ENCODE results near the gene PLA2G2E. TPM values are rescaled to one million over a fixed set of nuclear protein-coding genes. Genes with fewer than 3 reads are reported as not detected.

Gene PLA2G2E
- total and polyA plus RNA-seq, 2 experiments from 2014 or later, result not detected

DNA sequence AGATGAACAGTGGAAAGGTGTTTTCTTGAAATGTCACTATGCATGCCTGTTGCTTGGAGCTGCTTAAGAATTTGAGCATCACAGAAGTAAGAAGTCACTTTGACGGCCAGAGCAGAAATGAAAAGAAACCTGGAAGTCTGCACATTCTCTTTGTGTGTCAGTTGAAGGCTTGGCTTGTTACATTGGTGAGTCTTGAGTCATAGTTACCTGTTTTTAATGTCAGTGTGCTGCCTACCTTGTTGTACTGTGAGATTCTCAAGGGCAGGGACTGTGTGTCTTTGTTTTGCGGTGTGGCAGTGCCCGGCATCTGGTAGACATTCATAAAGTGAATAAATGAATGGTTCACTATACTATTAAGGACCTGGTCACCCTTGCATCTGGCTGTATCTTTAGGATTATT is 31.3 kb downstream of the PLA2G2E start:
- no peaks in the 10 kb centered on the region for H3K36me3 ChIP-seq (replicated peaks; ENCODE audit: insufficient read depth, low read depth)
- H3K9me2 ChIP-seq (replicated peaks; ENCODE audit: insufficient read depth), result no peaks in the 10 kb centered on the region
- peaks cover 68% of the 10 kb centered on the region for H3K79me2 ChIP-seq
- H3K27ac ChIP-seq, result no peak overlapping the region
- no peak for DNase-seq (ENCODE audit: low spot score)
- H3K4me1 ChIP-seq (ENCODE audit: insufficient read depth), result no peaks in the 10 kb centered on the region
- peaks cover 19% of the 10 kb centered on the region for H4K20me1 ChIP-seq (ENCODE audit: insufficient read depth, poor library complexity, severe bottlenecking)
- H3K27me3 ChIP-seq, result no peaks in the 10 kb centered on the region
- H2AFZ ChIP-seq, result no peak overlapping the region
- H3K4me2 ChIP-seq, result no peak overlapping the region
- no peak for TF ChIP-seq EZH2phosphoT487 (IDR thresholded peaks at IDR 0.05; ENCODE audit: low read depth, severe bottlenecking, unreplicated experiment)
- H3K4me3 ChIP-seq, result no peak overlapping the region
- WGBS (ENCODE audit: low lambda C conversion rate, missing lambda C conversion rate), result 94% methylated on average over 3 of the region's 3 CpGs
- no peaks in the 10 kb centered on the region for H3K9me3 ChIP-seq (ENCODE audit: low read depth)

DNA sequence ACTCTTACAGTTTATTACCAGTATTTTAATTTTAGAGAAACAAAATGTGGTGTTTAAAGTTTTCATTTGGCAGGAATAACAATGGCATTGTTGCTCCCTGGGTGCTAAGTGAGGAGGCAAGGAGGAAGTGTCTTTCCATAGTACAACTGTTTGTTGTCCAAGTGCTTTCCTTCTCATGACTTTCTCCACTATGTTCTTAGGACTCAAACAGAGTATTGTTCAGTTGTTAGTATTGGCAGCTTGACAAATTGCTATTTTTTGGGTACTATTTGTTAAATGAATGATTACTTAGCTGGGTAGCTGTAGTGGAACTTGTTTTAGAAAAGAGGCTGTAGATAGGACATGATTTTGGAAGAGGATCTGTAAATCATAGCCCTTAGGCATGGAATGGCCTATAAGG is 33.8 kb downstream of the PLA2G2E start:
- Histone ChIP-seq H2AFZ (no peak overlapping the region), H3K27ac (no peak overlapping the region), H3K4me1 (ENCODE audit: insufficient read depth) (no peaks in the 10 kb centered on the region), H3K36me3 (replicated peaks; ENCODE audit: insufficient read depth, low read depth) (no peaks in the 10 kb centered on the region), H3K27me3 (no peaks in the 10 kb centered on the region), H3K9me2 (replicated peaks; ENCODE audit: insufficient read depth) (no peaks in the 10 kb centered on the region), H4K20me1 (ENCODE audit: insufficient read depth, poor library complexity, severe bottlenecking) (peaks cover 22% of the 10 kb centered on the region), H3K9me3 (ENCODE audit: low read depth) (no peaks in the 10 kb centered on the region), H3K4me2 (no peak overlapping the region), H3K79me2 (peaks cover 93% of the 10 kb centered on the region), H3K4me3 (no peak overlapping the region)
- DNase-seq (ENCODE audit: low spot score), result no peak
- TF ChIP-seq, protein P1, sequence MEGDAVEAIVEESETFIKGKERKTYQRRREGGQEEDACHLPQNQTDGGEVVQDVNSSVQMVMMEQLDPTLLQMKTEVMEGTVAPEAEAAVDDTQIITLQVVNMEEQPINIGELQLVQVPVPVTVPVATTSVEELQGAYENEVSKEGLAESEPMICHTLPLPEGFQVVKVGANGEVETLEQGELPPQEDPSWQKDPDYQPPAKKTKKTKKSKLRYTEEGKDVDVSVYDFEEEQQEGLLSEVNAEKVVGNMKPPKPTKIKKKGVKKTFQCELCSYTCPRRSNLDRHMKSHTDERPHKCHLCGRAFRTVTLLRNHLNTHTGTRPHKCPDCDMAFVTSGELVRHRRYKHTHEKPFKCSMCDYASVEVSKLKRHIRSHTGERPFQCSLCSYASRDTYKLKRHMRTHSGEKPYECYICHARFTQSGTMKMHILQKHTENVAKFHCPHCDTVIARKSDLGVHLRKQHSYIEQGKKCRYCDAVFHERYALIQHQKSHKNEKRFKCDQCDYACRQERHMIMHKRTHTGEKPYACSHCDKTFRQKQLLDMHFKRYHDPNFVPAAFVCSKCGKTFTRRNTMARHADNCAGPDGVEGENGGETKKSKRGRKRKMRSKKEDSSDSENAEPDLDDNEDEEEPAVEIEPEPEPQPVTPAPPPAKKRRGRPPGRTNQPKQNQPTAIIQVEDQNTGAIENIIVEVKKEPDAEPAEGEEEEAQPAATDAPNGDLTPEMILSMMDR (IDR thresholded peaks at IDR 0.05; ENCODE audit: poor library complexity), result no peak
- no peak for TF ChIP-seq EZH2phosphoT487 (IDR thresholded peaks at IDR 0.05; ENCODE audit: low read depth, severe bottlenecking, unreplicated experiment)
- TF ChIP-seq EZH2 (IDR thresholded peaks at IDR 0.05; ENCODE audit: borderline replicate concordance), result no peak

DNA sequence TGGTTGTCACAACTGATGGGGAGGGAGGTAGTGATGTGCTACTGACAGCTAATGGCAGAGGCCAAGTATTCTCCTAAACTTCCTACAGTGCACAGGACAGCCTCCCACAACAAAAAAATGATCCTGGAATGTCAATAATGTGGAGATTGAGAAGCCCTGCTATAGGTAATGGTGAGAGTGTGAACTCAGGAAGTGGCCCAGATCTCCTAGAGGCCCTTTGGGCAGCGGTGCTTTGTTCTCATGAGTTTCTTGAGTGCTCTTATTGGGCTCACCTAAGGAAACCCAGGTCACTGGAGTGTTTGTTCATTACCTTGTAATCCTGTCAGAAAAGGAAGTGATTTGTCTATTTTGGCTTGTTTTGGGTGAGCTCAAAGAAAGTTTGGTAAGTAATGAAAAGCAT is 35.3 kb downstream of the PLA2G2E start:
- DNase-seq (ENCODE audit: low spot score), result no peak
- Histone ChIP-seq H3K4me2 (no peak overlapping the region), H2AFZ (no peak overlapping the region), H3K9me3 (ENCODE audit: low read depth) (no peaks in the 10 kb centered on the region), H3K36me3 (replicated peaks; ENCODE audit: insufficient read depth, low read depth) (no peaks in the 10 kb centered on the region), H3K27ac (no peak overlapping the region), H3K79me2 (peaks cover 97% of the 10 kb centered on the region), H3K9me2 (replicated peaks; ENCODE audit: insufficient read depth) (no peaks in the 10 kb centered on the region), H4K20me1 (ENCODE audit: insufficient read depth, poor library complexity, severe bottlenecking) (peaks cover 28% of the 10 kb centered on the region), H3K4me3 (no peak overlapping the region), H3K27me3 (no peaks in the 10 kb centered on the region), H3K4me1 (ENCODE audit: insufficient read depth) (peaks cover 7% of the 10 kb centered on the region)
- 92% methylated on average over 1 of the region's 1 CpG for WGBS (ENCODE audit: low lambda C conversion rate, missing lambda C conversion rate)
- no peak for TF ChIP-seq EZH2phosphoT487 (IDR thresholded peaks at IDR 0.05; ENCODE audit: low read depth, severe bottlenecking, unreplicated experiment)
- no peak for TF ChIP-seq EZH2 (IDR thresholded peaks at IDR 0.05; ENCODE audit: borderline replicate concordance)
- TF ChIP-seq, protein P1 (IDR thresholded peaks at IDR 0.05; ENCODE audit: poor library complexity), result no peak

DNA sequence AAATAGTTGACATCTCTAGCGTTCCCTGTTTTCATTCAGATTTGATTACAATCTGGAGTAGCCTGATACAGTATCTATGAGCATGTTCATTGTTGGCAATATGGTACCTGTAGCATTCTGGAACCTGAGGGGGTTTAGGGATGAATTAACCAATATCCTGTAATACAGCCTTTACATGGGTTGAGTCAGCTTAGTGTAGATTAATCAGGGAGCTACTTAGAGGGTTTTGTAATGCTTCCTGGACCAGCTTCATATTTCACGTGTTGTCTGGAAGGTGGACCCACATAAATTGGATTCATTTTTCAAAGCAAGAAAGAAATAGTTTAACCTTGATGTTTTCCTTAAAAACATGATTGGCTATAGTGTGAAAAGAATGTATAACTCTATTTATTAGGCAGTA is 37.6 kb downstream of the PLA2G2E start:
- Histone ChIP-seq H3K9me3 (ENCODE audit: low read depth) (no peaks in the 10 kb centered on the region), H3K4me2 (no peak overlapping the region), H2AFZ (no peak overlapping the region), H3K9me2 (replicated peaks; ENCODE audit: insufficient read depth) (no peaks in the 10 kb centered on the region), H3K27ac (no peak overlapping the region), H3K36me3 (replicated peaks; ENCODE audit: insufficient read depth, low read depth) (no peaks in the 10 kb centered on the region), H3K4me3 (no peak overlapping the region), H3K79me2 (peaks cover 82% of the 10 kb centered on the region), H3K27me3 (no peaks in the 10 kb centered on the region), H4K20me1 (ENCODE audit: insufficient read depth, poor library complexity, severe bottlenecking) (peaks cover 33% of the 10 kb centered on the region), H3K4me1 (ENCODE audit: insufficient read depth) (peaks cover 7% of the 10 kb centered on the region)
- no peak for DNase-seq (ENCODE audit: low spot score)
- WGBS (ENCODE audit: low lambda C conversion rate, missing lambda C conversion rate), result 95% methylated on average over 2 of the region's 2 CpGs
- TF ChIP-seq EZH2 (IDR thresholded peaks at IDR 0.05; ENCODE audit: borderline replicate concordance) (no peak), EZH2phosphoT487 (IDR thresholded peaks at IDR 0.05; ENCODE audit: low read depth, severe bottlenecking, unreplicated experiment) (no peak)
- TF ChIP-seq, protein P1 (IDR thresholded peaks at IDR 0.05; ENCODE audit: poor library complexity), result no peak
